Loucy (cell line): ENCODE results near the gene MSMP.

Experiments used
- H2AFZ ChIP-seq: fragments of 200-600 bp; sonication (generic); 2 replicates; pipeline ENCODE4 v1.6.0; 2016; ENCODE audit warnings: antibody characterized with exemption, mild to moderate bottlenecking, low read length, moderate library complexity
- H3F3A ChIP-seq: fragments of 200-600 bp; 2 replicates; pipeline ENCODE4 v1.6.0; 2016; ENCODE audit warnings: antibody characterized with exemption, low read depth, mild to moderate bottlenecking
- H3K27me3 ChIP-seq: fragments of 200-600 bp; sonication (generic); 2 replicates; pipeline ENCODE4 v1.6.1; 2014; ENCODE audit warnings: low read length, mild to moderate bottlenecking; ENCODE audit not compliant: insufficient read depth, poor library complexity, severe bottlenecking
- H3K36me3 ChIP-seq: fragments of 200-600 bp; sonication (generic); 2 replicates; pipeline ENCODE4 v1.6.1; 2016; ENCODE audit warnings: low read length; ENCODE audit not compliant: insufficient read depth
- H3K4me1 ChIP-seq: fragments of 200-600 bp; sonication (generic); 2 replicates; pipeline ENCODE4 v1.5.1; 2014; ENCODE audit warnings: low read length, mild to moderate bottlenecking; ENCODE audit not compliant: insufficient read depth, poor library complexity, severe bottlenecking
- H3K4me2 ChIP-seq: fragments of 200-600 bp; sonication (generic); 2 replicates; pipeline ENCODE4 v1.6.0; 2014; ENCODE audit warnings: antibody characterized with exemption, low read length, low read depth, mild to moderate bottlenecking; ENCODE audit not compliant: poor library complexity, severe bottlenecking
- H3K4me3 ChIP-seq: fragments of 200-600 bp; sonication (generic); 2 replicates; pipeline ENCODE4 v1.5.1; 2014; ENCODE audit warnings: low read length, mild to moderate bottlenecking, mixed read lengths; ENCODE audit not compliant: poor library complexity, severe bottlenecking
- H3K79me2 ChIP-seq: fragments of 200-600 bp; sonication (generic); 2 replicates; pipeline ENCODE4 v1.6.1; 2014; ENCODE audit warnings: low read length; ENCODE audit not compliant: insufficient read depth
- H3K9ac ChIP-seq: fragments of 200-600 bp; sonication (generic); 2 replicates; pipeline ENCODE4 v1.6.0; 2014; ENCODE audit warnings: mild to moderate bottlenecking, low read depth, low read length, moderate library complexity; ENCODE audit not compliant: poor library complexity, severe bottlenecking
- H3K9me2 ChIP-seq: fragments of 200-600 bp; sonication (generic); replicated peaks from 2 replicates; pipeline ENCODE4 v1.6.1; 2016; ENCODE audit warnings: low read depth, low read length, mixed read lengths
- H3K9me3 ChIP-seq: fragments of 200-600 bp; sonication (generic); 2 replicates; pipeline ENCODE4 v1.6.1; 2014; ENCODE audit warnings: mild to moderate bottlenecking, antibody characterized with exemption, low read length, low read depth; ENCODE audit not compliant: insufficient read depth
- H4K20me1 ChIP-seq: fragments of 200-600 bp; sonication (generic); 2 replicates; pipeline ENCODE4 v1.6.0; 2014; ENCODE audit warnings: antibody characterized with exemption, low read length, mild to moderate bottlenecking; ENCODE audit not compliant: insufficient read depth, poor library complexity, severe bottlenecking
- CTCF ChIP-seq: fragments of 200-600 bp; sonication (generic); conservative IDR thresholded peaks from 2 replicates; pipeline ENCODE4 v1.5.1; 2014; ENCODE audit warnings: mild to moderate bottlenecking, antibody characterized with exemption, low read length
- EZH2phosphoT487 ChIP-seq: fragments of 200-600 bp; IDR thresholded peaks from 2 replicates; pipeline ENCODE4 v1.6.1; 2018; ENCODE audit warnings: antibody characterized with exemption, mild to moderate bottlenecking, moderate library complexity, borderline replicate concordance

The MSMP gene

GRCh38 chr9:35706951-35707350, 47.1 kb downstream of the MSMP start:
- peaks cover 93% of the 10 kb centered on the region for H3K36me3 ChIP-seq
- no peaks in the 10 kb centered on the region for H3K4me1 ChIP-seq
- no peaks in the 10 kb centered on the region for H3K9me2 ChIP-seq
- TF ChIP-seq CTCF (no peak), EZH2phosphoT487 (no peak)
- H3K79me2 ChIP-seq = no peaks in the 10 kb centered on the region
- no peak overlapping the region for H3K9ac ChIP-seq
- no peak overlapping the region for H3K4me3 ChIP-seq
- peaks cover 5% of the 10 kb centered on the region for H4K20me1 ChIP-seq
- no peak overlapping the region for H2AFZ ChIP-seq
- no peaks in the 10 kb centered on the region for H3F3A ChIP-seq
- no peaks in the 10 kb centered on the region for H3K9me3 ChIP-seq
- H3K4me2 ChIP-seq = no peak overlapping the region
- H3K27me3 ChIP-seq = no peaks in the 10 kb centered on the region

- H3K27me3 ChIP-seq = no peaks in the 10 kb centered on the region
- H2AFZ ChIP-seq = no peak overlapping the region
- no peak overlapping the region for H3K4me3 ChIP-seq
- no peak overlapping the region for H3K9ac ChIP-seq
- peaks cover 5% of the 10 kb centered on the region for H4K20me1 ChIP-seq
- H3K4me1 ChIP-seq = no peaks in the 10 kb centered on the region
- TF ChIP-seq EZH2phosphoT487 = no peak
- TF ChIP-seq CTCF = no peak
- H3K9me2 ChIP-seq = no peaks in the 10 kb centered on the region
- H3K9me3 ChIP-seq = no peaks in the 10 kb centered on the region
- H3K4me2 ChIP-seq = no peak overlapping the region
- H3K79me2 ChIP-seq = no peaks in the 10 kb centered on the region
- H3K36me3 ChIP-seq = peaks cover 93% of the 10 kb centered on the region
- H3F3A ChIP-seq = no peaks in the 10 kb centered on the region
Observed at GRCh38 chr9:35705836-35706430, 48.1 kb downstream of the MSMP start.

- H3F3A ChIP-seq = no peaks in the 10 kb centered on the region
- peaks cover 5% of the 10 kb centered on the region for H4K20me1 ChIP-seq
Observed at GRCh38 chr9:35705372-35705771, 48.7 kb downstream of the MSMP start.

GRCh38 chr9:35703906-35704672, 50.0 kb downstream of the MSMP start:
- no peaks in the 10 kb centered on the region for H3K79me2 ChIP-seq
- no peaks in the 10 kb centered on the region for H3K9me3 ChIP-seq
- no peak overlapping the region for H3K4me2 ChIP-seq
- no peak overlapping the region for H2AFZ ChIP-seq
- H4K20me1 ChIP-seq = peaks cover 5% of the 10 kb centered on the region
- H3K9ac ChIP-seq = no peak overlapping the region
- no peaks in the 10 kb centered on the region for H3K27me3 ChIP-seq
- no peaks in the 10 kb centered on the region for H3K9me2 ChIP-seq
- no peak for TF ChIP-seq EZH2phosphoT487
- TF ChIP-seq CTCF = no peak
- H3F3A ChIP-seq = no peaks in the 10 kb centered on the region
- peaks cover 98% of the 10 kb centered on the region for H3K36me3 ChIP-seq
- H3K4me1 ChIP-seq = no peaks in the 10 kb centered on the region
- H3K4me3 ChIP-seq = no peak overlapping the region

More at GRCh38 chr9:35705372-35705771, 48.7 kb downstream of the MSMP start:
- Histone ChIP-seq H3K9me3 (no peaks in the 10 kb centered on the region), H3K9me2 (no peaks in the 10 kb centered on the region), H3K9ac (no peak overlapping the region), H3K4me3 (no peak overlapping the region), H2AFZ (no peak overlapping the region), H3K27me3 (no peaks in the 10 kb centered on the region), H3K36me3 (peaks cover 93% of the 10 kb centered on the region), H3K79me2 (no peaks in the 10 kb centered on the region), H3K4me2 (no peak overlapping the region), H3K4me1 (no peaks in the 10 kb centered on the region)
- no peak for TF ChIP-seq EZH2phosphoT487
